ENCODE results near the gene RANBP10. TPM values are rescaled to one million over a fixed set of nuclear protein-coding genes. Genes with fewer than 3 reads are reported as not detected.

The RANBP10 gene
- total and polyA plus RNA-seq, 10 of the 15 experiments (the other 5 are each of a cell fraction or from before 2014, with no cell fraction given) = 1.2 to 20.4 (median 10.8) TPM

DNA sequence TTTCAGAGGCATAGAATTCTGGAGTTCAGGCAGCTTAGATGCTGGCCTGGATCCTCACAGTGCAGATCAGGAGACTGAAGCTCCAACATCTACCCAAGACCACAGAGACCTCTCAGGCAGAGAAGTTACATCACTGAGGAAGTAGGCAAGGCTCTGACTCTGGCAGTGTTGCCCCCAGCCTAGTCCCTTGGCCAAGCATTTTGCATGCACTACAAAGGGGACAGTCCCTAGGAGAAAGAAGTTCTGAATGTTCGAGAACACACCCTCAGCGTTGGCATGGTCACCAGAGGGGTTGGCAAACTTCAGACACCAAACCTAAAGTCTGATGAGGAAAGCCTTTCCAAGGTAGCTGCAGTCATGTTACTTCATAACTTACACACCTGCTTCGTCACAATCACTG is 2.5 kb downstream of the RANBP10 start:
- no peak overlapping the region for H3K9ac ChIP-seq (ENCODE audit: control insufficient read depth, insufficient read depth, low read length)
- H3K27ac ChIP-seq (ENCODE audit: control insufficient read depth, insufficient read depth) = no peak overlapping the region
- 28% methylated on average over 3 of the region's 3 CpGs for WGBS (ENCODE audit: insufficient coverage, insufficient replicate concordance, low lambda C conversion rate, missing lambda C conversion rate)
- no peak for DNase-seq (ENCODE audit: low read depth, low spot score)
- RAD21 ChIA-PET (ENCODE audit: unreplicated experiment) = interaction anchor here (3.2 kb wide), 1 partner anchor 85 kb away, joined by 12 read pairs; the partner anchor contains the start of gene GFOD2
- CTCF ChIA-PET = interaction anchor here (0.6 to 3.8 kb wide), 8 partner anchors 12 to 283 kb away, joined by 3 to 44 read pairs (median 4); no protein-coding TSS in a partner anchor
- BruUV-seq (replicated peaks) = no TSS peak
- no peaks in the 10 kb centered on the region for H3K27me3 ChIP-seq (replicated peaks in 1 of 2; ENCODE audit: control insufficient read depth in 2 of 2, insufficient read depth in 2 of 2, low read length in 1 of 2)
- no peak overlapping the region for H2AFZ ChIP-seq (ENCODE audit: control insufficient read depth, low read depth, low read length)
- SMC1A ChIA-PET (ENCODE audit: uncharacterized antibody, unreplicated experiment) = interaction anchor here (0.7 to 1.7 kb wide), 6 partner anchors 11 to 328 kb away, joined by 3 to 4 read pairs (median 3); no protein-coding TSS in a partner anchor
- TF ChIP-seq RUNX3 (IDR thresholded peaks at IDR 0.05; ENCODE audit: low read length) = 0 out of 2 replicates have a peak, but pooled peaks have one; percentile 8
- no peak for TF ChIP-seq BACH1 (IDR thresholded peaks at IDR 0.05; ENCODE audit: borderline replicate concordance)
- TF ChIP-seq, protein P1, sequence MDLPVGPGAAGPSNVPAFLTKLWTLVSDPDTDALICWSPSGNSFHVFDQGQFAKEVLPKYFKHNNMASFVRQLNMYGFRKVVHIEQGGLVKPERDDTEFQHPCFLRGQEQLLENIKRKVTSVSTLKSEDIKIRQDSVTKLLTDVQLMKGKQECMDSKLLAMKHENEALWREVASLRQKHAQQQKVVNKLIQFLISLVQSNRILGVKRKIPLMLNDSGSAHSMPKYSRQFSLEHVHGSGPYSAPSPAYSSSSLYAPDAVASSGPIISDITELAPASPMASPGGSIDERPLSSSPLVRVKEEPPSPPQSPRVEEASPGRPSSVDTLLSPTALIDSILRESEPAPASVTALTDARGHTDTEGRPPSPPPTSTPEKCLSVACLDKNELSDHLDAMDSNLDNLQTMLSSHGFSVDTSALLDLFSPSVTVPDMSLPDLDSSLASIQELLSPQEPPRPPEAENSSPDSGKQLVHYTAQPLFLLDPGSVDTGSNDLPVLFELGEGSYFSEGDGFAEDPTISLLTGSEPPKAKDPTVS (IDR thresholded peaks at IDR 0.05; ENCODE audit: low read depth, low read length) = peak; percentile 82; the same call in 1 of the 2 replicates
- TF ChIP-seq FOXK2 (IDR thresholded peaks at IDR 0.05) = no peak
- TF ChIP-seq SPI1 (IDR thresholded peaks at IDR 0.05; ENCODE audit: borderline replicate concordance, insufficient read depth, low read depth, low read length) = 0 out of 2 replicates have a peak, but pooled peaks have one; percentile 10
- TF ChIP-seq, protein P2, sequence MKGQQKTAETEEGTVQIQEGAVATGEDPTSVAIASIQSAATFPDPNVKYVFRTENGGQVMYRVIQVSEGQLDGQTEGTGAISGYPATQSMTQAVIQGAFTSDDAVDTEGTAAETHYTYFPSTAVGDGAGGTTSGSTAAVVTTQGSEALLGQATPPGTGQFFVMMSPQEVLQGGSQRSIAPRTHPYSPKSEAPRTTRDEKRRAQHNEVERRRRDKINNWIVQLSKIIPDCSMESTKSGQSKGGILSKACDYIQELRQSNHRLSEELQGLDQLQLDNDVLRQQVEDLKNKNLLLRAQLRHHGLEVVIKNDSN (IDR thresholded peaks at IDR 0.05; ENCODE audit: borderline replicate concordance, extremely low read length, insufficient read depth, low read depth, low read length) = no peak
- no peak for TF ChIP-seq DPF2 (IDR thresholded peaks at IDR 0.05)
- peak; percentile 51; the same call in 1 of the 3 replicates for TF ChIP-seq POU2F2 (IDR thresholded peaks at IDR 0.05; ENCODE audit: borderline replicate concordance, low read depth, low read length)
- no peak for TF ChIP-seq LARP7 (IDR thresholded peaks at IDR 0.05)
- H4K20me1 ChIP-seq (ENCODE audit: control insufficient read depth, insufficient read depth) = no peaks in the 10 kb centered on the region; the same call in 1 of the 2 replicates
- peaks cover 29% of the 10 kb centered on the region for H3K4me1 ChIP-seq (ENCODE audit: control insufficient read depth, insufficient read depth, low read length)
- in situ Hi-C loops (cut with MboI) (no loop called here), intact Hi-C loops (cut with micrococcal nuclease; ENCODE audit: unreplicated experiment) (no loop called here)
- peaks cover 59% of the 10 kb centered on the region for H3K79me2 ChIP-seq (ENCODE audit: control insufficient read depth, insufficient read depth, low read length)
- peak overlapping the region; percentile 94; the same call in 1 of the 2 replicates for H3K4me3 ChIP-seq
- POLR2A ChIA-PET = interaction anchor here (0.6 to 0.9 kb wide), 8 partner anchors 9 to 291 kb away, joined by 3 to 7 read pairs (median 4); no protein-coding TSS in a partner anchor
- peak overlapping the region; percentile 28 for H3K4me2 ChIP-seq (ENCODE audit: control insufficient read depth, insufficient read depth)
- H3K9me3 ChIP-seq (replicated peaks; ENCODE audit: control insufficient read depth, insufficient read depth, low read length) = no peaks in the 10 kb centered on the region
- FAIRE-seq = no peak
- peak; percentile 14 for ATAC-seq
- peaks cover 1 to 2% of the 10 kb centered on the region in 2 experiments; a peak in 3 of 4 replicates for H3K36me3 ChIP-seq (ENCODE audit: control insufficient read depth in 2 of 2, insufficient read depth in 2 of 2, low read length in 1 of 2)
